Endothelial cell of umbilical vein (primary cell): ENCODE measurements around the gene MAPKAP1. TPM values are rescaled to one million over a fixed set of nuclear protein-coding genes. Genes with fewer than 3 reads are reported as not detected.

Experiments
- BruUV-seq: library from RNA; stranded (reverse); fragments of 400-500 nt; replicated peaks from 2 replicates; lab custom pipeline; 2021; lab: Mats Ljungman, UMichigan
- CTCF ChIA-PET: fragments of 300-600, 350-600 bp; sonication (Branson Sonifier 250); formaldehyde crosslinking; loops from one replicate; lab custom pipeline; 2021; ENCODE audit warnings: antibody characterized with exemption, inconsistent platforms; lab: Charles Lee
- POLR2A ChIA-PET: fragments of 300-600, 350-600 bp; sonication (Branson Sonifier 250); formaldehyde crosslinking; loops from one replicate; lab custom pipeline; 2021; ENCODE audit warnings: antibody characterized with exemption, inconsistent platforms; lab: Charles Lee
- DNase-seq: peaks from one replicate; pipeline ENCODE4 v3.0.0-alpha.2; 2011; ENCODE audit warnings: low read depth, low spot score
- FAIRE-seq: peaks from 2 replicates; lab custom pipeline; 2011; peaks lifted over from hg19 to GRCh38; lab: Jason Lieb, UNC
- H2AFZ ChIP-seq: 2 replicates; pipeline ENCODE4 v1.6.0; 2012; ENCODE audit warnings: low read depth, low read length, control low read depth, inconsistent platforms
- H3K27ac ChIP-seq: 2 replicates; pipeline ENCODE4 v1.5.1; 2011; ENCODE audit warnings: low read depth, mild to moderate bottlenecking, control low read depth, low read length, moderate library complexity; ENCODE audit not compliant: insufficient read depth
- H3K27me3 ChIP-seq, 2 experiments: 2 replicates each; pipeline versions ENCODE4 v1.6.0 to v1.6.1; 2011; ENCODE audit warnings: low read length in 2 of 2, mixed read lengths in 1 of 2; ENCODE audit not compliant: control insufficient read depth in 2 of 2, insufficient read depth in 2 of 2
- H3K36me3 ChIP-seq, 2 experiments: 2 replicates in 1 of 2; 3 replicates in 1 of 2; pipeline ENCODE4 v1.5.1; 2011; ENCODE audit warnings: low read length in 2 of 2, mild to moderate bottlenecking in 1 of 2, moderate library complexity in 1 of 2; ENCODE audit not compliant: control insufficient read depth in 2 of 2, insufficient read depth in 2 of 2; ENCODE audit errors: extremely low read depth in 1 of 2
- H3K4me1 ChIP-seq: 3 replicates; pipeline ENCODE4 v1.5.1; 2011; ENCODE audit warnings: mild to moderate bottlenecking, low read length; ENCODE audit not compliant: control insufficient read depth, insufficient read depth; ENCODE audit errors: extremely low read depth
- H3K4me2 ChIP-seq: 2 replicates; pipeline ENCODE4 v1.6.1; 2011; ENCODE audit warnings: low read length, control low read depth, mixed read lengths; ENCODE audit not compliant: insufficient read depth
- H3K4me3 ChIP-seq, 3 experiments: fragments of 200-600 bp in 1 of 3; sonication (generic), shearing (Covaris generic) in 1 of 3; replicated peaks in 1 of 3; 2 replicates each; pipeline ENCODE4 v1.5.1; 2011 to 2016; ENCODE audit warnings: control low read depth in 3 of 3, low read length in 3 of 3, mild to moderate bottlenecking in 2 of 3, inconsistent platforms in 1 of 3, low read depth in 1 of 3, moderate library complexity in 1 of 3; ENCODE audit not compliant: insufficient read depth in 1 of 3
- H3K79me2 ChIP-seq: 2 replicates; pipeline ENCODE4 v1.6.0; 2012; ENCODE audit warnings: low read length, inconsistent platforms; ENCODE audit not compliant: control insufficient read depth, insufficient read depth
- H3K9ac ChIP-seq: replicated peaks from 2 replicates; pipeline ENCODE3; 2011; ENCODE audit warnings: low read length, control low read depth; ENCODE audit not compliant: insufficient read depth; ENCODE audit errors: extremely low read depth
- H3K9me1 ChIP-seq: replicated peaks from 3 replicates; pipeline ENCODE4 v1.6.0; 2011; ENCODE audit warnings: mild to moderate bottlenecking, low read length; ENCODE audit not compliant: control insufficient read depth, insufficient read depth; ENCODE audit errors: extremely low read depth
- H3K9me3 ChIP-seq: replicated peaks from 2 replicates; pipeline ENCODE4 v1.5.1; 2012; ENCODE audit warnings: low read length, inconsistent platforms; ENCODE audit not compliant: control insufficient read depth, insufficient read depth
- H4K20me1 ChIP-seq: replicated peaks from 2 replicates; pipeline ENCODE3; 2011; ENCODE audit warnings: mild to moderate bottlenecking, low read length; ENCODE audit not compliant: control insufficient read depth, insufficient read depth; ENCODE audit errors: extremely low read depth
- CTCF ChIP-seq, 2 donors: IDR thresholded peaks; 1 replicate in 1 of 2; 2 replicates in 1 of 2; pipeline ENCODE4 v1.5.1; 2011; ENCODE audit warnings: low read length in 2 of 2, mild to moderate bottlenecking in 2 of 2, moderate library complexity in 2 of 2, control low read depth in 1 of 2, inconsistent platforms in 1 of 2, low read depth in 1 of 2; ENCODE audit not compliant: insufficient read depth in 1 of 2; ENCODE audit errors: extremely low read depth in 1 of 2
- FOS ChIP-seq: IDR thresholded peaks from 2 replicates; pipeline ENCODE4 v1.6.1; 2011; ENCODE audit warnings: mild to moderate bottlenecking, low read length, moderate library complexity, borderline replicate concordance; ENCODE audit not compliant: insufficient read depth
- JUN ChIP-seq: IDR thresholded peaks from 2 replicates; pipeline ENCODE4 v1.6.1; 2011; ENCODE audit warnings: borderline replicate concordance, low read depth; ENCODE audit not compliant: insufficient read length, insufficient read depth
- MAX ChIP-seq: IDR thresholded peaks from 2 replicates; pipeline ENCODE4 v1.6.1; 2011; ENCODE audit not compliant: insufficient read depth, insufficient read length
- POLR2AphosphoS5 ChIP-seq: IDR thresholded peaks from 2 replicates; pipeline ENCODE4 v1.6.1; 2012; ENCODE audit warnings: low read depth, mild to moderate bottlenecking, control low read depth, low read length, moderate library complexity; ENCODE audit not compliant: insufficient read depth
- dilution Hi-C: fragments of 300-500 bp; cut with MboI; formaldehyde crosslinking; loops from one replicate; pipeline ENCODE4 v1.15.0; 2019; ENCODE audit warnings: low sequenced_read_pairs; ENCODE audit not compliant: extremely low pct_ligation_motif_present
- intact Hi-C: fragments of 100-400 bp; cut with micrococcal nuclease; formaldehyde crosslinking; loops from one replicate; pipeline ENCODE4 v1.10.0; 2022
- polyA plus RNA-seq, 4 experiments: library from polyadenylated mRNA; depleted of rRNA in 3 of 4; stranded (reverse) in 3 of 4; unstranded in 1 of 4; fragments of >200 nt; gene quantifications; 2 replicates each; pipeline versions ENCODE4 v1.2.1 to v1.2.3, GENCODE V29; 2011 to 2012; ENCODE audit warnings: missing spikeins in 1 of 4
- total RNA-seq: library from RNA; stranded (reverse); gene quantifications from 2 replicates; pipeline ENCODE4 v1.2.3, GENCODE V29; 2021

MAPKAP1 gene
- total and polyA plus RNA-seq, 2 donors (not counting 3 experiments of a cell fraction or from before 2014, with no cell fraction given): 61.9 to 99.1 TPM

GRCh38 chr9:125521462-125522327 is 185.3 kb downstream of the MAPKAP1 start:
- Histone ChIP-seq H3K79me2 (peaks cover 5% of the 10 kb centered on the region), H3K9me3 (no peaks in the 10 kb centered on the region), H3K27me3 (no peaks in the 10 kb centered on the region), H3K9ac (peak overlapping the region; percentile 46), H3K27ac (peak overlapping the region; percentile 80), H3K4me2 (peak overlapping the region; percentile 68), H2AFZ (no peak overlapping the region), H3K4me3 (no peak overlapping the region), H3K4me1 (peaks cover 52% of the 10 kb centered on the region), H3K9me1 (no peaks in the 10 kb centered on the region), H4K20me1 (no peaks in the 10 kb centered on the region), H3K36me3 (peaks cover 0 to 3% of the 10 kb centered on the region in 2 experiments)
- DNase-seq (peak; percentile 86), FAIRE-seq (peak; percentile 95)
- TF ChIP-seq FOS (peak; percentile 92), POLR2AphosphoS5 (peak; percentile 16), MAX (no peak), JUN (peak; percentile 61), CTCF (IDR thresholded peaks at IDR 0.05; ENCODE audit: extremely low read depth in 1 of 2, insufficient read depth in 1 of 2, low read depth in 1 of 2, low read length in 2 of 2) (no peak)
- POLR2A ChIA-PET: interaction anchor here (0.6 to 1.4 kb wide), 2 partner anchors 29 to 219 kb away, joined by 3 read pairs; no protein-coding TSS in a partner anchor
- dilution Hi-C loops: no loop called here
- CTCF ChIA-PET: interaction anchor here (0.7 to 1.7 kb wide), 7 partner anchors 8 to 114 kb away, joined by 3 to 10 read pairs (median 4); no protein-coding TSS in a partner anchor
- intact Hi-C loops: no loop called here
- TSS peak; percentile 38 for BruUV-seq
